ENCODE measurements around the gene IL16. TPM values are rescaled to one million over a fixed set of nuclear protein-coding genes. Genes with fewer than 3 reads are reported as not detected.

The IL16 gene
- total and polyA plus RNA-seq, 4 donors, result 4.3 to 6.6 (median 5.1) TPM

DNA sequence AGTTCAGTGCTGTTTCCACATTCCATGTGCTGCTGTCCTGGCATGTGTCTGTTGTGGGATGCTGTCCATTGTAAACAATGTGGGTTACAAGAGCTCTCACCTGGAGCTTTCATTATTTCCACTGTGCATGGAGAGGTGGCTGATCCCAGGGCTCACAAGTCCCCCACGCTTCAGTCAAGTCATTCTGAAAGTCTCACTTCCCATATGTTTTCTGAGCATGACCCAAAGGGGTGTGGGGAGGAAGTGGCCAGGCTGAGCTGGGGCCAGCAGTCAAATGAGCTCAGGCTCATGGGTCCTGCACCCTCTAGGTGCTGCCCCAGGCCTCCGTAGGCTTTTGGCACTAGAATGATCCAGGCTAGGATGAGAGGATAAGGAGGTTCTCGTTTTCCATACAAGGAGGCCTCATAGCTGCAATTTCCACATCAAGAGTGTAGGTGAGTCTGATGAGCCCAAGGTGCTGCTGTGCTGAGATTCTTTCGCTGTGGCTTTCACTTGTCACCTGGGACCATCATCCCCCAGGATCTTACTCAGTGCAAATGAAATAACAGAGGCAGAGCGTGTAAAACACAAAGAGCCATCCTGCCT is 105.2 kb downstream of the IL16 start:
- no peak overlapping the region for H3K27ac ChIP-seq (ENCODE audit: low read depth, low read length)
- 94% methylated on average over 3 of the region's 5 CpGs for WGBS (ENCODE audit: insufficient coverage)

DNA sequence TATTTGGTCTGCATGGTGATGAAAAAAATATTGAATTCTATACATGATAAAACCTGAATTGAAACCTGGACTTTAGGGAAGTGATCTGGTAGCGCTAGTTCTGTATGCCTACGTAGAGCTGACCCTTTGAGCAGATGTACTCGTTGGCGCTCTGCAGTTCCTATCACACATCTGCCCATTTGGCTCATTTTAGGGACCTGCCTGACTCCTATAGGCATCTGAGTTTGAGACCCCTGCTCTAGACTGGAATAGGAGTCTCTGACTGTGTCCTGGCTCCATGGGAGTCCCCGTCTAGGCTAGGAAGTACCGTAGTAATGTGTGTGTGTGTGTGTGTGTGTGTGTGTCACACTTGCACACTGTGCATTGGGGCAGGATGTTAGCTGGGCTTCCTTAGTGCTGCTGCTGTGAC is 106.0 kb downstream of the IL16 start:
- peaks cover 9% of the 10 kb centered on the region for H3K4me1 ChIP-seq (ENCODE audit: control insufficient read depth, insufficient read depth, low read length)
- H3K4me3 ChIP-seq (ENCODE audit: low read depth, low read length), result no peak overlapping the region
- no peaks in the 10 kb centered on the region for H3K9me3 ChIP-seq (ENCODE audit: control insufficient read depth, insufficient read depth, low read length)
- DNase-seq (ENCODE audit: low read depth in 4 of 6, low spot score in 6 of 6), result no peak
- H3K27me3 ChIP-seq (ENCODE audit: control insufficient read depth, insufficient read depth, low read length), result no peaks in the 10 kb centered on the region
- H3K36me3 ChIP-seq (ENCODE audit: control insufficient read depth, insufficient read depth, low read length), result no peaks in the 10 kb centered on the region
- no peak overlapping the region for H3K27ac ChIP-seq (ENCODE audit: low read depth, low read length)
- WGBS (ENCODE audit: insufficient coverage), result 84% methylated on average over 6 of the region's 6 CpGs

More for the DNA sequence above, 105.2 kb downstream of the IL16 start:
- Histone ChIP-seq H3K4me1 (ENCODE audit: control insufficient read depth, insufficient read depth, low read length) (peaks cover 9% of the 10 kb centered on the region), H3K9me3 (ENCODE audit: control insufficient read depth, insufficient read depth, low read length) (no peaks in the 10 kb centered on the region), H3K36me3 (ENCODE audit: control insufficient read depth, insufficient read depth, low read length) (no peaks in the 10 kb centered on the region), H3K4me3 (ENCODE audit: low read depth, low read length) (no peak overlapping the region), H3K27me3 (ENCODE audit: control insufficient read depth, insufficient read depth, low read length) (no peaks in the 10 kb centered on the region)
- no peak for DNase-seq (ENCODE audit: low read depth in 4 of 6, low spot score in 6 of 6)

DNA sequence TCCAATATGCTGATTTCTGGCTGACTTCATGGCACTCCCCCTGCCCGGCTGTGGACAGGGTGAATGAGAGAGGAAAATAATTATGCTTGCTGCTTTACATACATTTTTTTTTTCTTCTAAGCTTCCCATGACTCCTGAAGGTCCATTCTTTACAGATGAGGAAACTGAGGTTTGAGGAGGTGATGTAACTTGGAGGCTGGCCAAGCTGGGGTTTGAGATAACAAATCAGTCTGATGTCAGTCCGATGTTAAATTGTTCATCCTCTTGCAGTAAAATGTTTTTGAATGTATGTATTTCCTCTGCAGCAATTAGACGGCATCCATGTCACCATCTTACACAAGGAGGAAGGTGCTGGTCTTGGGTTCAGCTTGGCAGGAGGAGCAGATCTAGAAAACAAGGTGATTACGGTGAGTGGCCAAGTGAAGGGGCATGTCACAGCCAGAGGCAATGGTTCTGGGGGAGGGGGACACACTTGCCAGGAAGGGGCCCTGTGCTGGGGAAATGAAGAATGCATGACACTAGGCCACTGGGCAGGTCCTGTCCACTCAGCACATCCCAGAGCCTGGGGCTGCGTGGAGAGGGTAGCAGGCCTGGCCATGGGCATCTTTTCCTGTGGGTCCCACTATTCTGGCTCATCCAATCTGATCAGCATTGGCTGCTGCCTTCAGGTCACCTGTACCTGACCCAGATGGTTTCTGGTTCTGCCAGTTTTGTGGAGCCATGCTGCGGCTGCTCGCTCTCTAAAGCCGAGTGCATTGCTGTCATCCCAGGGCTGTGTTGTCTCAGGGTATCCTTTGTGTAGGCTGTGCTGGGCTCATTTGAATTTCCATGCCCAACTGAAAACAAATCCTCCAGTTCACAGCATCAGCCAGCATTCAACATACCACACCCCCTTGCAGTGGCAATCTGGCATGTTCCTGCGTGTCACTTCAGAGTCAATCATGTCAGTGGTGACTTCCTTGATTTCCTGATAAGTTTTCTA is 106.9 kb downstream of the IL16 start:
- no peaks in the 10 kb centered on the region for H3K27me3 ChIP-seq (ENCODE audit: control insufficient read depth, insufficient read depth, low read length)
- H3K36me3 ChIP-seq (ENCODE audit: control insufficient read depth, insufficient read depth, low read length), result no peaks in the 10 kb centered on the region
- DNase-seq (ENCODE audit: low read depth in 4 of 6, low spot score in 6 of 6), result peak in 2 of 6 donors; percentile 36 to 39
- H3K4me3 ChIP-seq (ENCODE audit: low read depth, low read length), result no peak overlapping the region
- no peaks in the 10 kb centered on the region for H3K9me3 ChIP-seq (ENCODE audit: control insufficient read depth, insufficient read depth, low read length)
- 74% methylated on average over 5 of the region's 9 CpGs for WGBS (ENCODE audit: insufficient coverage)
- H3K4me1 ChIP-seq (ENCODE audit: control insufficient read depth, insufficient read depth, low read length), result peaks cover 9% of the 10 kb centered on the region
- peak overlapping the region; percentile 27 for H3K27ac ChIP-seq (ENCODE audit: low read depth, low read length)

DNA sequence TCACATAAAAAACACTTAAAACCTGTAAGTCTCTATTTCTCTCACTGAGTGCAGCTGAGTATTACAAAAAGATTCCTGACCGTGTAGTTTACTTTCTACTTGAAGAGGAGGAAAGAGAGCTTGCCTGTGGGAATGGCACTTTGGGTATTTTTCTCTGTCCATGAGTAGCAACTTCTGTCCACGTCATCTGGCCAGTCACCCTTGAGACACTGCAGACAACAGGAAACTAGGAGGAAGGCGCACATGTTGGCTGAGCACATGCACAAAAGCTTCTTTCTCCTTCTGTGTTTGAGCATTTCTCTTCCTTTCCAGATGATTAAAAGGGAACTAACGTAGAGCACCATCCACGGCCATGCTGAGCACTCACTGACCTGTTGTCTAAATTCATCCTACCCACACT is 107.5 kb downstream of the IL16 start:
- peak in 2 of 6 donors; percentile 27 to 36 for DNase-seq (ENCODE audit: low read depth in 4 of 6, low spot score in 6 of 6)
- no peaks in the 10 kb centered on the region for H3K27me3 ChIP-seq (ENCODE audit: control insufficient read depth, insufficient read depth, low read length)
- WGBS (ENCODE audit: insufficient coverage), result 44% methylated on average over 3 of the region's 5 CpGs
- H3K27ac ChIP-seq (ENCODE audit: low read depth, low read length), result peak overlapping the region; percentile 27
- H3K4me1 ChIP-seq (ENCODE audit: control insufficient read depth, insufficient read depth, low read length), result peaks cover 9% of the 10 kb centered on the region
- H3K36me3 ChIP-seq (ENCODE audit: control insufficient read depth, insufficient read depth, low read length), result no peaks in the 10 kb centered on the region
- no peak overlapping the region for H3K4me3 ChIP-seq (ENCODE audit: low read depth, low read length)
- no peaks in the 10 kb centered on the region for H3K9me3 ChIP-seq (ENCODE audit: control insufficient read depth, insufficient read depth, low read length)

DNA sequence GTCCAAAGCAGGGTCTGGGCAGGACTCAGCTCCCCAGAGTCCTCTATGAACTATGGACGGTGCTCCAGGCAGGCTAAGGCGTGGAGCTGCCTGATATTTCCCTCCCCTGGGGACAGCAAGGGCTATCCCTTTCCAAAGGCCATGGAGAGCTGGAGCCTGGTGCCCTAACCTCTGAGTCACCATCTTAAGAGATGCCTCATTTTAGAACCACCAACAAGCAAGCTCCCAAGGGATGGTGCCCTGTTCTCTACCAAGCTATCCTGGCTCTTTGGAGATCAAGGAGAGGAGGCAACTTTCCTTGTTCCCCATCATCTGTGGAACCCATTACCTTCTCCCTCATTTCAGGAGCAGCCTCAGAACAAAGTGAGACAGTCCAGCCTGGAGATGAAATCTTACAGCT is 111.6 kb downstream of the IL16 start:
- peaks cover 8% of the 10 kb centered on the region for H3K36me3 ChIP-seq (ENCODE audit: control insufficient read depth, insufficient read depth, low read length)
- no peaks in the 10 kb centered on the region for H3K27me3 ChIP-seq (ENCODE audit: control insufficient read depth, insufficient read depth, low read length)
- no peak overlapping the region for H3K4me3 ChIP-seq (ENCODE audit: low read depth, low read length)
- WGBS (ENCODE audit: insufficient coverage), result 92% methylated on average over 2 of the region's 2 CpGs
- peaks cover 8% of the 10 kb centered on the region for H3K4me1 ChIP-seq (ENCODE audit: control insufficient read depth, insufficient read depth, low read length)
- H3K9me3 ChIP-seq (ENCODE audit: control insufficient read depth, insufficient read depth, low read length), result no peaks in the 10 kb centered on the region
- no peak for DNase-seq (ENCODE audit: low read depth in 4 of 6, low spot score in 6 of 6)
- no peak overlapping the region for H3K27ac ChIP-seq (ENCODE audit: low read depth, low read length)

DNA sequence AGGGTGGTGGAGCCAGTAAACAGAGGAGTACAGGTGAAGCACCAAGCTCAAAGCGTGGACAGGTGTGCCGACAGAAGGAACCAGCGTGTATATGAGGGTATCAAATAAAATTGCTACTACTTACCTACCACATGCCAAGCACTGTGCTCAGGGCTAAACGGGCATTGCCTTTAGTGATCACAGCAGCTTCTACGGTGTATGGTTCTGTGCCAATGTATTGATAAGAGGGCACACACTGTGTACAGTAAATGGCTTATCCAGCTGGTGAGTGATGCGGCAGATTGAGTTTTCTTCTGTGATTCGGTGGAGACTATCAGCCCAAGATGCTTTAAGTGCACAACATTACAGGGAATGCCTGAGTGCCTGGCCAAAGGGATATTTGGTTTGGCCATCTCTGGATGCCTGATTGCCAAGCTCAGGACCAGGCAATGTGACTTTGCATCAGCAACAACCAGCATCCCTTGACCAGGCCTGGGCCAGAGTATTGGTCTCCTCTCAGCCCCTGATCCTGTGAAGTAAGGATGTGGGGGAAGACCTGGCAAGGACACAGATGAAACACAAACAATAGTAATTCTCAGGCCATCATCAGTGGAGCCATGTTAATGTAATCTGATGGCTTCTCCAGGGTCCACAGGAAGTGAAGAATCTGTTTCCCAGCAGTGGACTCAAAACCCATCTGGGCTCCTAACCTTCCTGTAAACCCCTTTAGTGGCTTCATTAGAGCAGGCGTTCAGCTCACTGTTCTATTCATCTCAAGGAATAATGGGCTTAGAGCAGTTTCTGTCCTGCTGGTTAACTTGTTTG is 113.2 kb downstream of the IL16 start:
- no peak for DNase-seq (ENCODE audit: low read depth in 4 of 6, low spot score in 6 of 6)
- Histone ChIP-seq H3K4me1 (ENCODE audit: control insufficient read depth, insufficient read depth, low read length) (no peaks in the 10 kb centered on the region), H3K27me3 (ENCODE audit: control insufficient read depth, insufficient read depth, low read length) (no peaks in the 10 kb centered on the region), H3K4me3 (ENCODE audit: low read depth, low read length) (no peak overlapping the region), H3K27ac (ENCODE audit: low read depth, low read length) (no peak overlapping the region), H3K36me3 (ENCODE audit: control insufficient read depth, insufficient read depth, low read length) (peaks cover 11% of the 10 kb centered on the region), H3K9me3 (ENCODE audit: control insufficient read depth, insufficient read depth, low read length) (no peaks in the 10 kb centered on the region)
- 100% methylated on average over 3 of the region's 8 CpGs for whole genome bisulfite sequencing (ENCODE audit: insufficient coverage)

DNA sequence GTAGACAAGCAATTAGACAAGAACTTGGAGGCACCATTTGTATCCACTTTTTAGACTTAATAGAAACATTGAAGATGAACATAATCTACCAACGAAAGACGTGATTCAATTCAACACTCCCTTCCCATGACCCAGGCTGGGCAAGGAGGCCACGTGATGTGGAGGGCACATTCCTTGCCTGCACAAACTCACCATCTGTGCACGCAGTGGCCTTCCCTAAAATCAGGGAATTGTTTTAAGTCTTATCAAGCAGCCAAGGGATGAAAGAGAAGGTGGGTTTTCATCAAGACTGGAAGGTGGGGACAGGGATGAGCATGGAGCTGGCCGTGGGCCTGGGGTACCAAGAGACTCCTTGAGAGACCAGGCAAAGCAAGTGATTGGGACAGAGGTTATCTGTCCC is 113.8 kb downstream of the IL16 start:
- H3K27ac ChIP-seq (ENCODE audit: low read depth, low read length), result no peak overlapping the region
- H3K4me3 ChIP-seq (ENCODE audit: low read depth, low read length), result no peak overlapping the region
- 87% methylated on average over 2 of the region's 5 CpGs for WGBS (ENCODE audit: insufficient coverage)
- H3K4me1 ChIP-seq (ENCODE audit: control insufficient read depth, insufficient read depth, low read length), result no peaks in the 10 kb centered on the region
- H3K9me3 ChIP-seq (ENCODE audit: control insufficient read depth, insufficient read depth, low read length), result no peaks in the 10 kb centered on the region
- no peak for DNase-seq (ENCODE audit: low read depth in 4 of 6, low spot score in 6 of 6)
- no peaks in the 10 kb centered on the region for H3K27me3 ChIP-seq (ENCODE audit: control insufficient read depth, insufficient read depth, low read length)
- H3K36me3 ChIP-seq (ENCODE audit: control insufficient read depth, insufficient read depth, low read length), result peaks cover 11% of the 10 kb centered on the region

DNA sequence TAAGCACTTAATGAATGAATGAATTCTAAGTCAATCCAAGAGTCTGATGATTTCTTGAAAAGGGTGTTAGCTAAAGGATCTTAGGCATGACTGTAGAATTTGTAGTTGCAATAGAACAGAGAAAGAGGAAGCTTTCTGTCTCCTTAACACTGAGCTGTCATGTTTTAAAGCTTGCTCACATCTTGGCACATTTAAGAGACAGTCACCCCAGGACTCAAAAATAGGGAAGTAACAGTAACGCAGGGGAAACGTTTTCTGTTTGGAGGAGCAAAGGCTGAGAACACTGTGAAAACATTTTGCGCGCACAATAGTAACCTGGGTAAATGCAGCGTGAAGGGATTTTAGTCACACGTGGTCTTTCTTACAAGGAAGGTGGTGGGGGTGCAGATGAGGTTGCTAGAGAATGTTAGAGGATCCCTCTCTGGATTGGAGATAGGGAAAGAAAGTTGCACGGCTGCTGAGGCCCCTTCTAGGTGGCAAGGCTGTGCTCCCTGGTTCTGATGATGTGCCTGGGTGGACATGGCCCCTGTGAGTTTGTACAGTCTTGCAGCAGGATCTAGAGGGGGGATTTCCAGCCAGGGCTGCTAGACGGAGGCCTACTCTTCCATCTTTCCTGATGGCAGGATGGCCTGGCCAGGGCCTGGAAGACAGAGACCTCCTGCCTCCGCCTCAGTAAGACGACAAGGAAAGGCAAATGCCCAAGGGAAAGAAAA is 115.2 kb downstream of the IL16 start:
- no peak overlapping the region for H3K4me3 ChIP-seq (ENCODE audit: low read depth, low read length)
- no peak for DNase-seq (ENCODE audit: low read depth in 4 of 6, low spot score in 6 of 6)
- no peaks in the 10 kb centered on the region for H3K9me3 ChIP-seq (ENCODE audit: control insufficient read depth, insufficient read depth, low read length)
- H3K27ac ChIP-seq (ENCODE audit: low read depth, low read length), result no peak overlapping the region
- no peaks in the 10 kb centered on the region for H3K27me3 ChIP-seq (ENCODE audit: control insufficient read depth, insufficient read depth, low read length)
- peaks cover 11% of the 10 kb centered on the region for H3K36me3 ChIP-seq (ENCODE audit: control insufficient read depth, insufficient read depth, low read length)
- WGBS (ENCODE audit: insufficient coverage), result 70% methylated on average over 10 of the region's 10 CpGs
- no peaks in the 10 kb centered on the region for H3K4me1 ChIP-seq (ENCODE audit: control insufficient read depth, insufficient read depth, low read length)
